CD4-positive, alpha-beta T cell treated with Interleukin-17A for 1 hour (primary cell): Measurements from ENCODE around the gene MPDZ.

Experiments used
- DNase-seq: peaks from one replicate; pipeline ENCODE4 v3.0.0-alpha.2; 2020

MPDZ gene

GRCh38 chr9:13070612-13071595, 208.6 kb downstream of the MPDZ start:
- DNase-seq, result no peak

DNA sequence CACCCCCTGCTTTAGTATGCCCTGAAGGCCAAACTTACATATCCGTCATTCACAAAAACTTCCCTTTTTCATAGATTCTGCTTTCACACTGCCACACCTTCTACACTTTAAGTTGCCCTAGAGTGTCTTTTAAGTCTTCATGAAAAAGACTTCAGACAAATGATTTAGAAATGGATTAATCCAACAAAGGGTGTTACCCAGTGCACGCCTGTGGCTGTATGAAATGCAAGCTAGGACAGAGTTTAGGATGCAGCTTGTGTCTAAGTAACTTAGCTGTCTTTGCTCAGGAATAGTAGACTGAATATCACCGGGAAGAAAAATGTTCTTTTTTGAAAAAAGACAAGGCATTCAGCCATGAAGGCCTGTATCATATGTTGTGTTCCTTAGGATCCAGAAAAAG, 210.0 kb downstream of the MPDZ start:
- DNase-seq, result no peak

DNA sequence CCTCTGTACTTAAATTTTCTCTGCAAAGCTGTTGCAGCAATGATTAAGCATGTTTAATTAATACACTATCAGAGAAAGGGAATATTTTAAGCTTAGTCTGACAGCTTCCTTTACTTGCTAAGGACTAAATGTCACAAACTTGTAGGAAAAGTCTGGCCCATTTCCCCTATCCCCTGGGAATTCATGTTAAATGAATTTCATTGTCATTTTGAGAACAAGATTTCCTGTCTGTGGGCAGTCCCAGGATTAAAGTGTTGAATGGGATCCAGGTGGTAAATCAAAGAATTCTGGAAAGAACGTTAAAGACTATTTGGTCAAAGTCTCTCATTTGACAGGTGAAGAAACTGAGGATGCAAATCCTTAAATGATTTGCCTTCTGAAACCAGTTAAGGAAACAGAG, 214.8 kb downstream of the MPDZ start:
- DNase-seq, result no peak

- no peak for DNase-seq
Observed at GRCh38 chr9:13063880-13064459, 215.5 kb downstream of the MPDZ start.

DNA sequence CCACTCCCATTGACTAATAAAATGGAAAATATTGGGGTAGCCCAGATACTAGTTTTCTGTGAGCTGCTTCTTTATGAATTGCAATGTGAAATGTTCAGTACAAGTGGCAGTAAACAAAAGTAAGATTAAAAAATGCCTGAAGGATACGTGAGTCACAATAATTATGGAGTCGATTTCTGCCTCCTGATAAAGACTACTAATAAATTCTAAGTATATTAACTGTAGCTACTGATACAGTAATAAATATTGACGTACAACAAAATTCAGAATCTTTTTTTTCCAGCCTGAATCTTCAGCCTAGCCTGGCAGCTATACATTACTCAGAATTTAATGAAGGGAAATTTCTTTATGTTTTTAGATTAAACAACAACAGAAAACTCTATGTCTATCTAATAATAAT, 218.1 kb downstream of the MPDZ start:
- no peak for DNase-seq
